GM23248 (cell line): Measurements from ENCODE around the gene PLCB1.

Experiments used
- EZH2 ChIP-seq: fragments of 200-600 bp; sonication (generic); IDR thresholded peaks from 2 replicates; pipeline ENCODE4 v1.6.1; 2018; ENCODE audit warnings: antibody characterized with exemption, mild to moderate bottlenecking; ENCODE audit not compliant: insufficient read depth, poor library complexity, severe bottlenecking
- EZH2phosphoT487 ChIP-seq: fragments of 200-600 bp; sonication (generic); IDR thresholded peaks from 2 replicates; pipeline ENCODE4 v1.6.1; 2018; ENCODE audit warnings: antibody characterized with exemption, moderate library complexity, mild to moderate bottlenecking, low read depth; ENCODE audit not compliant: insufficient read depth

DNA sequence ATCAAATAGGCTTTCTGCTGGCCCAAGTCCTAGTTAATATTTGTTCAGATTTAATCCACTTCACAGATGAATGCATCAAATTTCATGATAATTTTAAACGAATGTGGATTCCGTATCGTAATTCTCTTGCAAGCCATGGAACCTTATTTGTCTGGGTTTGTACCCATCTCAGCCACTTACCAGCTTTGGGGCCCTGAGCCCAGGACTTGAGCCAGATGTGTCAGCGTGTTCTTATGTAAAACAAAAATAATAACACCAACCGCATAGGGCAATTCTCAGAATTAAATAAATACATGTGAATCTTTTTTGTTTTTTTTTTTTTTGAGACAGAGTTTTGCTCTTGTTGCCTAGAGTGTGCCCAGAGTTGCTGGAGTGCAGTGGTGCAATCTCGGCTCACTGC is 654.3 kb downstream of the PLCB1 start:
- no peak for TF ChIP-seq EZH2
- no peak for TF ChIP-seq EZH2phosphoT487
